Colonic mucosa (tissue), 4 donors: Measurements from ENCODE around the gene PAIP1. TPM values are rescaled to one million over a fixed set of nuclear protein-coding genes. Genes with fewer than 3 reads are reported as not detected.
"Not testable (repeated sequence)": the region's sequence is repeated elsewhere in the genome, so short reads cannot be mapped to it uniquely, and the experiment has no call there.

Source experiments
- DNase-seq: peaks from one replicate; pipeline ENCODE4 v3.0.0-alpha.2; 2020
- H3K27ac ChIP-seq: fragments of 200-600 bp; one replicate; pipeline ENCODE4 v1.8.0; 2021
- H3K27me3 ChIP-seq: fragments of 200-600 bp; one replicate; pipeline ENCODE4 v1.8.0; 2021
- H3K36me3 ChIP-seq: fragments of 200-600 bp; one replicate; pipeline ENCODE4 v1.8.0; 2021
- H3K4me1 ChIP-seq: fragments of 200-600 bp; one replicate; pipeline ENCODE4 v1.8.0; 2021; ENCODE audit warnings: mild to moderate bottlenecking
- H3K4me3 ChIP-seq: fragments of 200-600 bp; one replicate; pipeline ENCODE4 v1.8.0; 2021
- H3K9ac ChIP-seq, 2 donors: one replicate each; pipeline ENCODE4 v1.7.0; 2013; ENCODE audit warnings: control low read depth in 2 of 2, low read depth in 2 of 2, low read length in 2 of 2
- H3K9me3 ChIP-seq: fragments of 200-600 bp; one replicate; pipeline ENCODE4 v1.8.0; 2021
- intact Hi-C: fragments of 100-400 bp; cut with DNase I; formaldehyde crosslinking; loops from one replicate; pipeline ENCODE4 v1.14.1; 2022
- total RNA-seq, 2 donors: library from RNA; stranded (reverse); fragmentation: NEBNext Ultra II Directional in 1 of 2; extraction: Animal tissue kit (Norgen Biotek cat#: 25700) in 1 of 2; gene quantifications; one replicate each; pipeline ENCODE4 v1.2.1, GENCODE V29; 2021
- TF ChIP-seq, protein P1 (sequence below): fragments of 200-600 bp; IDR thresholded peaks from one replicate; pipeline ENCODE4 v1.8.0; 2022; ENCODE audit warnings: antibody characterized with exemption, mild to moderate bottlenecking
- donor health status: healthy.
- donor health status: DM: no; HTN: no; CAD: no.
- donor health status: DM: no; HTN: no; CAD: no.

PAIP1 gene
- total RNA-seq, 2 donors from 2014 or later, result 53.1 to 65.6 TPM

DNA sequence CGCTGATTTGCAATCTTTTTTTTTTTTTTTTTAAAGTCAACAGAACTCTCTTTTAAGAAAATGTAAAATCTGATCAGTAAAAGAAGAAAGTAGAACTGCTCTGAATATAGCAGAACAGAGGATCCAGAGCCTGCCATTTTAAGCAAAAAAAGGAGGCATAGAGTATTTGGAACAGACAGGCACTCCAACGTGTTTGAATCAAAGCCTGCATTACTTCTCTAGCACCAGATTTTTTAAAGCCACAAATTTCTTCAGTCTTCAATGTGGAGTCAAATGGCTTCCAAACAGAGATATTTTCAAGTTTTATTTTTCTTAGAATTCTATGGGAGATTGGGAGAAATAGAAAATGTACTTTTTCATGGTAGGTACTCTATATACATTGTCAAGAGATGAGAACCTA, 5.1 kb downstream of the PAIP1 start:
- Histone ChIP-seq H3K4me3 (no peak overlapping the region), H3K27ac (no peak overlapping the region), H3K27me3 (no peaks in the 10 kb centered on the region), H3K36me3 (no peaks in the 10 kb centered on the region), H3K9ac (no peak overlapping the region), H3K4me1 (peaks cover 15% of the 10 kb centered on the region), H3K9me3 (no peaks in the 10 kb centered on the region)
- no peak for DNase-seq
- TF ChIP-seq, protein P1, sequence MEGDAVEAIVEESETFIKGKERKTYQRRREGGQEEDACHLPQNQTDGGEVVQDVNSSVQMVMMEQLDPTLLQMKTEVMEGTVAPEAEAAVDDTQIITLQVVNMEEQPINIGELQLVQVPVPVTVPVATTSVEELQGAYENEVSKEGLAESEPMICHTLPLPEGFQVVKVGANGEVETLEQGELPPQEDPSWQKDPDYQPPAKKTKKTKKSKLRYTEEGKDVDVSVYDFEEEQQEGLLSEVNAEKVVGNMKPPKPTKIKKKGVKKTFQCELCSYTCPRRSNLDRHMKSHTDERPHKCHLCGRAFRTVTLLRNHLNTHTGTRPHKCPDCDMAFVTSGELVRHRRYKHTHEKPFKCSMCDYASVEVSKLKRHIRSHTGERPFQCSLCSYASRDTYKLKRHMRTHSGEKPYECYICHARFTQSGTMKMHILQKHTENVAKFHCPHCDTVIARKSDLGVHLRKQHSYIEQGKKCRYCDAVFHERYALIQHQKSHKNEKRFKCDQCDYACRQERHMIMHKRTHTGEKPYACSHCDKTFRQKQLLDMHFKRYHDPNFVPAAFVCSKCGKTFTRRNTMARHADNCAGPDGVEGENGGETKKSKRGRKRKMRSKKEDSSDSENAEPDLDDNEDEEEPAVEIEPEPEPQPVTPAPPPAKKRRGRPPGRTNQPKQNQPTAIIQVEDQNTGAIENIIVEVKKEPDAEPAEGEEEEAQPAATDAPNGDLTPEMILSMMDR, result no peak
- intact Hi-C loops, result loop anchor here (10.0 kb wide), 1 partner anchor 67 kb away; the partner anchor contains the start of gene TMEM267

DNA sequence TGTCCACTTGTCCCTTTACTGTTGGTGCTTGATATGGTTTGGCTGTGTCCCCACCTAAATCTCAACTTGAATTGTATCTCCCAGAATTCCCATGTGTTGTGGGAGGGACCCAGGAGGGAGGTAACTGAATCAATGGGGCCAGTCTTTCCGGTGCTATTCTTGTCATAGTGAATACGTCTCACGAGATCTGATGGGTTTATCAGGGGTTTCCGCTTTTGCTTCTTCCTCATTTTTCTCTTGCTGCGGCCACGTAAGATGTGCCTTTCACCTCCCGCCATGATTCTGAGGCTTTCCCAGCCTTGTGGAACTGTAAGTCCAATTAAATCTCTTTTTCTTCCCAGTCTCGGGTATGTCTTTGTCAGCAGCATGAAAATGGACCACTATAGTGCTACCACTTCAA, 7.6 kb downstream of the PAIP1 start:
- DNase-seq, H3K36me3 ChIP-seq: not testable (repeated sequence)

DNA sequence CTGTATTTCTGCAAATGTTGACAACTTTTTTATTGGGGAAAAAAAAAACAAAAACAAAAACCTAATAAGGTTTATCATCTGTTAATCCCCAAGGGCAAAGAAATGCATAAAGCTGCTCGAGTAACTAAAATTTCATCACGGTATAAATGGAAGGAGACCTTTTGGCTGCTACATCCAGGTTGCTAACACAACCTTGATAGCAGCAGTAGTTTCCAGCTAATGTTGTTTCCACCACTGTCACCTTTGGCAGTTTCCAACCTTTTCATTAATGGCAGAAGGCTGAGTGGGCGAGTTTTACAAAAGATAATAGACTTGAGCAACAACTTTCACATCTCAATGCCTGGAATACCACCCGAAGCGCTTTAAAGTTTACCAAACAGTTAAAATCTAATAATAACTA, 8.5 kb downstream of the PAIP1 start:
- H3K9me3 ChIP-seq, result no peaks in the 10 kb centered on the region
- peaks cover 8% of the 10 kb centered on the region for H3K36me3 ChIP-seq

More for the DNA sequence above, 7.6 kb downstream of the PAIP1 start:
- H3K27ac ChIP-seq, H3K9ac ChIP-seq, H3K9me3 ChIP-seq, H3K4me3 ChIP-seq, intact Hi-C loops, H3K27me3 ChIP-seq, H3K4me1 ChIP-seq: not testable (repeated sequence)

DNA sequence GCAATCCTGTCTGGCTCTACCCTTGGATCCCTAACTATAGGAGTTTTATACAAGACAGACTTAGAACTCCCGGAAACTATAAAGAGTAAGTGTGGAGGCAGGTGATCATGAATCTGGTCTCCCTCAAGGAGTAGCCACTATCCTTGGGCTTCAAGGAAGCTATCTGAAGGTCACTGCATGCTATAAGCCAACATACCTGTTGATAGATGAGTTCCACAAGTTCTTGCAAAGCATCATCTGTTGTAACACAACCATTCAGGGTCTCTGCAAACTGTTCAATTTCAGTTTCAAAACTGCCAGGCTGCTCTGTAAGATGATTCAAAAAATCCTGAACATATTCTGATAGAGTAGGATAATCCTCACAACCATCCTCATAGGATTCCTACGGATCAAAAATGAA, 9.3 kb downstream of the PAIP1 start:
- Histone ChIP-seq H3K4me3 (no peak overlapping the region), H3K36me3 (peaks cover 9% of the 10 kb centered on the region), H3K27me3 (no peaks in the 10 kb centered on the region), H3K9ac (no peak overlapping the region), H3K4me1 (no peaks in the 10 kb centered on the region), H3K27ac (no peak overlapping the region), H3K9me3 (no peaks in the 10 kb centered on the region)
- DNase-seq, result no peak
- TF ChIP-seq, protein P1, result no peak
- intact Hi-C loops, result no loop called here

More for the DNA sequence above, 8.5 kb downstream of the PAIP1 start:
- H3K27me3 ChIP-seq, result no peaks in the 10 kb centered on the region
- TF ChIP-seq, protein P1, result no peak
- no peak overlapping the region for H3K9ac ChIP-seq
- no peak overlapping the region for H3K27ac ChIP-seq
- DNase-seq, result no peak
- no peaks in the 10 kb centered on the region for H3K4me1 ChIP-seq
- intact Hi-C loops, result no loop called here
- H3K4me3 ChIP-seq, result no peak overlapping the region

DNA sequence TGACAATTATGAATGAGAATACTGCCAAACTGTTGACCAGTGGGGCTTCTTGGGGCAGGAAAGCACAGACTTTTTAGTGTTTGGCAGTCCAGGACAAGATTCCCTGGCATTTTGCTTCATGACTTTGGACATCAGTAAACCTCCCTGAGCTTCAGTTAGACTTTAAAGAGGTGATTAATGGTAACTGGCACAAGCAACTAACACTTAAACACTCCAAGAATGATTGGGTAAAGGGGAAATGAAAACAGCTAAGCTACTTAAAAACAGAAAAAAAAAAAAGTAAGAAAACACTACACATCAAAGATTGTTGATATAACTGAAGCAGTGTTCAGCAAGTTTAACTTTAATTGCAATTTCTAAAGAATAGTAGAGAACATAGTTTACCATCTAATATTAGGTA, 13.4 kb downstream of the PAIP1 start:
- H3K4me1 ChIP-seq, result no peaks in the 10 kb centered on the region
- peaks cover 9% of the 10 kb centered on the region for H3K36me3 ChIP-seq
- H3K9ac ChIP-seq, result no peak overlapping the region
- H3K27me3 ChIP-seq, result no peaks in the 10 kb centered on the region
- DNase-seq, result no peak
- no peak overlapping the region for H3K27ac ChIP-seq
- H3K4me3 ChIP-seq, result no peak overlapping the region
- intact Hi-C loops, result no loop called here
- H3K9me3 ChIP-seq, result no peaks in the 10 kb centered on the region
- TF ChIP-seq, protein P1, result no peak

DNA sequence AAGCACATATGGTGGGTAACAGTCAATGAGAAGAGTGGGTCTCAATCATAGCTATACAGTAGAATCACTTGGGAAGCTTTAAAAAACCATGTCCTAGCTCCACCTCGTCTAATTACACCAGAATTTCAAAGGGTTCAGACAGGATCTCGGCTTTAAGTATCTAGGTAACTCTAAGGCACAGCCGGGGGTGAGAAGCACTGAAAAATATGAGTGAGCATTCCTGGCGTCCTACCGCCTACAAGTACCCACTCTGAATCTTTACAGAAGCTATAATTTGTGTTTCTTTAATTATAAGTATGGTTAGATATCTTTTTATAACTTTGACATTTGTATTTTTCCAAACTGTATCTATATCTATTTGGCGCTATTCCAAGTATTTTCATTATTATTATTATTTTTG, 16.1 kb downstream of the PAIP1 start:
- H3K4me1 ChIP-seq, result no peaks in the 10 kb centered on the region
- intact Hi-C loops, result no loop called here
- no peak for DNase-seq
- TF ChIP-seq, protein P1, result no peak
- peaks cover 9% of the 10 kb centered on the region for H3K36me3 ChIP-seq
- H3K9me3 ChIP-seq, result no peaks in the 10 kb centered on the region
- no peak overlapping the region for H3K9ac ChIP-seq
- no peaks in the 10 kb centered on the region for H3K27me3 ChIP-seq
- no peak overlapping the region for H3K27ac ChIP-seq
- no peak overlapping the region for H3K4me3 ChIP-seq
